K562 (cell line): Measurements from ENCODE around the gene SLC16A4. TPM values are rescaled to one million over a fixed set of nuclear protein-coding genes. Genes with fewer than 3 reads are reported as not detected.

Experiments
- ELF2 ChIP-seq: fragments of 250-450 bp; sonication (Bioruptor Pico); IDR thresholded peaks from 2 replicates; pipeline ENCODE4 v1.5.0; 2021; ENCODE audit warnings: mild to moderate bottlenecking
- HCFC1 ChIP-seq: IDR thresholded peaks from 2 replicates; pipeline ENCODE4 v1.6.1; 2012; ENCODE audit warnings: low read depth, low read length, improper control_type of control experiment
- HNRNPUL1 ChIP-seq: fragments of 200-400 bp; formaldehyde crosslinking; IDR thresholded peaks from 2 replicates; pipeline ENCODE4 v1.6.1; 2017; ENCODE audit warnings: low read length
- ILF3 ChIP-seq: fragments of 450-650 bp; IDR thresholded peaks from 2 replicates; pipeline ENCODE4 v1.6.1; 2018; ENCODE audit warnings: antibody characterized with exemption, mild to moderate bottlenecking, moderate library complexity, borderline replicate concordance
- JUN ChIP-seq, 2 experiments: sonication (generic) in 1 of 2; formaldehyde crosslinking in 1 of 2; IDR thresholded peaks; 2 replicates each; pipeline versions ENCODE4 v1.6.1 to v1.8.0; 2012 to 2022; ENCODE audit warnings: borderline replicate concordance in 2 of 2, mild to moderate bottlenecking in 2 of 2, improper control_type of control experiment in 1 of 2, low read depth in 1 of 2, low read length in 1 of 2, missing genetic modification reagents in 1 of 2
- MCM5 ChIP-seq: fragments of 450-650 bp; IDR thresholded peaks from 2 replicates; pipeline ENCODE4 v1.6.1; 2016; ENCODE audit warnings: low read depth
- PCBP2 ChIP-seq: fragments of 200-400 bp; formaldehyde crosslinking; IDR thresholded peaks from 2 replicates; pipeline ENCODE4 v1.6.1; 2018; ENCODE audit warnings: low read length, low read depth, mild to moderate bottlenecking, moderate library complexity; ENCODE audit not compliant: poor library complexity, severe bottlenecking
- RBM39 ChIP-seq: fragments of 200-400 bp; formaldehyde crosslinking; optimal IDR thresholded peaks from 2 replicates; pipeline ENCODE3; 2018; ENCODE audit warnings: low read depth, low read length
- RHOXF2B ChIP-seq: fragments of 250-450 bp; sonication (Bioruptor Pico); conservative IDR thresholded peaks from 2 replicates; pipeline ENCODE4 v1.5.1; 2021
- SP2 ChIP-seq: IDR thresholded peaks from 2 replicates; pipeline ENCODE4 v1.6.1; 2011; ENCODE audit warnings: mild to moderate bottlenecking, low read depth, low read length, moderate library complexity; ENCODE audit not compliant: poor library complexity, severe bottlenecking; ENCODE audit errors: extremely low read depth
- SREBF1 ChIP-seq: fragments of 150-350 bp; IDR thresholded peaks from 2 replicates; pipeline ENCODE4 v1.6.1; 2014; ENCODE audit warnings: antibody characterized with exemption, low read depth, low read length, borderline replicate concordance
- SRSF3 ChIP-seq: fragments of 200-400 bp; formaldehyde crosslinking; IDR thresholded peaks from 2 replicates; pipeline ENCODE4 v1.6.1; 2016; ENCODE audit warnings: mild to moderate bottlenecking, low read length, moderate library complexity; ENCODE audit not compliant: insufficient read depth
- TRIM24 ChIP-seq, 2 experiments: fragments of 450-650 bp; IDR thresholded peaks; 2 replicates each; pipeline ENCODE4 v1.6.1; 2016
- ZFP1 ChIP-seq: fragments of 450-650 bp; formaldehyde crosslinking; IDR thresholded peaks from 2 replicates; pipeline ENCODE4 v1.4.0; 2020; ENCODE audit warnings: mild to moderate bottlenecking, mixed read lengths
- polyA plus RNA-seq, 8 experiments: library from polyadenylated mRNA; depleted of rRNA in 4 of 8; stranded (reverse) in 5 of 8; unstranded in 3 of 8; fragments of >200 nt; fragmentation: Nextera tagmentation in 2 of 8; fragmentation: Illumina TruSeq in 1 of 8; extraction: Ambion mirVana in 2 of 8; extraction: Trizol in 1 of 8; gene quantifications; 2 replicates each; pipeline versions ENCODE4 v1.2.1 to v1.2.3, GENCODE V29; 2011 to 2014; ENCODE audit warnings: inconsistent platforms in 1 of 8, missing spikeins in 1 of 8
- total RNA-seq, 7 experiments: library from RNA; depleted of rRNA in 6 of 7; stranded (reverse); fragments of >200 nt in 6 of 7; fragmentation: Illumina TruSeq in 2 of 7; extraction: Trizol in 2 of 7; gene quantifications; 2 replicates each; pipeline versions ENCODE4 v1.2.1 to v1.2.3, GENCODE V29; 2011 to 2021; ENCODE audit warnings: low replicate concordance in 1 of 7
- TF ChIP-seq, protein P1 (sequence below): sonication (generic); formaldehyde crosslinking; IDR thresholded peaks from 2 replicates; pipeline ENCODE4 v1.8.0; 2022; ENCODE audit warnings: mild to moderate bottlenecking, missing genetic modification reagents, borderline replicate concordance
- TF ChIP-seq, protein P2 (sequence below), 2 experiments: fragments of 450-650 bp in 1 of 2; IDR thresholded peaks; 2 replicates each; pipeline ENCODE4 v1.6.1; 2011 to 2017; ENCODE audit warnings: low read depth in 2 of 2, antibody characterized with exemption in 1 of 2, borderline replicate concordance in 1 of 2, low read length in 1 of 2, mild to moderate bottlenecking in 1 of 2, mixed read lengths in 1 of 2; ENCODE audit not compliant: control insufficient read depth in 1 of 2
- TF ChIP-seq, protein P3 (sequence below): fragments of 250-450 bp; sonication (Bioruptor Pico); IDR thresholded peaks from 2 replicates; pipeline ENCODE4 v1.8.0; 2021; ENCODE audit warnings: moderate library complexity, mild to moderate bottlenecking, inconsistent platforms
- TF ChIP-seq, protein P4 (sequence below): fragments of 450-650 bp; IDR thresholded peaks from 2 replicates; pipeline ENCODE4 v1.6.1; 2016; ENCODE audit warnings: low read depth, mild to moderate bottlenecking, moderate library complexity

SLC16A4 gene
- total and polyA plus RNA-seq, 9 of the 15 experiments (the other 6 are each of a cell fraction or from before 2014, with no cell fraction given), result 0.04 to 0.31 (median 0.18) TPM; not detected in 1

DNA sequence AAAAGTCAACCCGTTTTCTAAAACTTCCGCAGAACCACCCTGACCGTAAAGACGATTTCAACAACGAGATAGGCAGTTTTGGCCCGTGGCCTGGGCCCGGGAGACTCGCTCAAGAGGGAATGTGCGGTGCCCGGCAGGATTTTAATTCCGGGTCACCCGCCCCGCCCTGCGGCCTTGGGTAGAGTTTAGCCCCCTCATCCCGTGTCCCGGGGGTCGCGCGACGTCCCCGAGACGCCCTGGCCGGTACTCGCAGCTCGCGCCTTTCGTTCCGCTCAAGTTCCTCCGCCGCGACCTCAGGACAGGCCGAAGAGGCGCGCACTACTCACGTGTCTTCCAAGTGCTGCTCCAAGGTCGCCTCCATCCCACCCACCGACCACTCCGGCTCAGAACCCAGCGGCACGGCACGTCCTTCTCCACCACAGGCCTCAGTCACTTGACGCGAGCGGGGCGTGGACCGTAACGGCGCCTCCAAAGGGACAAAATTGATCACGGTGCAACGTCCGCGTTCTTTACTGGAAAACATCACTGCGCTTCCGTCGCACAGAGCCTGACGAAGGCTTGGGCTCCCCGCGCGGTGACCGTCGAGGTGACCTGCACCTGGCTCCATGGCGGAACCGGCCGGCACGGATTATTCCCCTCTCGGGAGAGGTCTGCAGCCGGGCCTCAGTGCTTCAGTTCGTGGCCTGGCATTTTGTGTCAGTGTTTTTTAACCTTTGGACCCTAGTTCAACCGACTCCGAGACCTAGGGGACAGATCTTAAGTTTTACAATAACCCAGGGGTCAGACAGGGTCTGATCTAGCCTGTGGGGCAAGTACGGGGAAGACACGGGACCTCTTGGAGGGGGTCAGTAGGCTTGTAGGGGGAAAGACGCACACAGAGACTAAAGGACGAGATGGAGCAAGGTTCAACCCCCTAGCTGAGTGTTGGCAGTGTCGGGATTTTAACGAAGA lies 16.7 kb upstream of the SLC16A4 start, which contains the start of gene LAMTOR5 (continued):
- TF ChIP-seq SP2, result peak; percentile 19
- no peak; the same call in 1 of the 2 replicates for TF ChIP-seq SREBF1
- TF ChIP-seq ILF3, result no peak; the same call in 1 of the 2 replicates
- TF ChIP-seq HCFC1, result peak; percentile 92
- TF ChIP-seq HNRNPUL1, result no peak
- TF ChIP-seq, protein P1, sequence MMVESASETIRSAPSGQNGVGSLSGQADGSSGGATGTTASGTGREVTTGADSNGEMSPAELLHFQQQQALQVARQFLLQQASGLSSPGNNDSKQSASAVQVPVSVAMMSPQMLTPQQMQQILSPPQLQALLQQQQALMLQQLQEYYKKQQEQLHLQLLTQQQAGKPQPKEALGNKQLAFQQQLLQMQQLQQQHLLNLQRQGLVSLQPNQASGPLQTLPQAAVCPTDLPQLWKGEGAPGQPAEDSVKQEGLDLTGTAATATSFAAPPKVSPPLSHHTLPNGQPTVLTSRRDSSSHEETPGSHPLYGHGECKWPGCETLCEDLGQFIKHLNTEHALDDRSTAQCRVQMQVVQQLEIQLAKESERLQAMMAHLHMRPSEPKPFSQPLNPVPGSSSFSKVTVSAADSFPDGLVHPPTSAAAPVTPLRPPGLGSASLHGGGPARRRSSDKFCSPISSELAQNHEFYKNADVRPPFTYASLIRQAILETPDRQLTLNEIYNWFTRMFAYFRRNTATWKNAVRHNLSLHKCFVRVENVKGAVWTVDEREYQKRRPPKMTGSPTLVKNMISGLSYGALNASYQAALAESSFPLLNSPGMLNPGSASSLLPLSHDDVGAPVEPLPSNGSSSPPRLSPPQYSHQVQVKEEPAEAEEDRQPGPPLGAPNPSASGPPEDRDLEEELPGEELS (CRISPR knock-in tag), result peak; percentile 82; the same call in 1 of the 2 replicates
- no peak for TF ChIP-seq PCBP2
- no peak for TF ChIP-seq MCM5
- no peak for TF ChIP-seq SRSF3
- TF ChIP-seq ZFP1 (CRISPR knock-in tag), result no peak
- peak; percentile 86 for TF ChIP-seq JUN (IDR thresholded peaks at IDR 0.05; ENCODE audit: borderline replicate concordance, low read depth, low read length)
- peak; percentile 84; the same call in 1 of the 2 replicates for TF ChIP-seq JUN (CRISPR knock-in tag; IDR thresholded peaks at IDR 0.05; ENCODE audit: borderline replicate concordance)
- TF ChIP-seq TRIM24 (IDR thresholded peaks at IDR 0.05), result peak in 1 of 2 experiments; percentile 81; a peak in 1 of 4 replicates
- TF ChIP-seq RHOXF2B (CRISPR knock-in tag), result no peak
- TF ChIP-seq, protein P2, sequence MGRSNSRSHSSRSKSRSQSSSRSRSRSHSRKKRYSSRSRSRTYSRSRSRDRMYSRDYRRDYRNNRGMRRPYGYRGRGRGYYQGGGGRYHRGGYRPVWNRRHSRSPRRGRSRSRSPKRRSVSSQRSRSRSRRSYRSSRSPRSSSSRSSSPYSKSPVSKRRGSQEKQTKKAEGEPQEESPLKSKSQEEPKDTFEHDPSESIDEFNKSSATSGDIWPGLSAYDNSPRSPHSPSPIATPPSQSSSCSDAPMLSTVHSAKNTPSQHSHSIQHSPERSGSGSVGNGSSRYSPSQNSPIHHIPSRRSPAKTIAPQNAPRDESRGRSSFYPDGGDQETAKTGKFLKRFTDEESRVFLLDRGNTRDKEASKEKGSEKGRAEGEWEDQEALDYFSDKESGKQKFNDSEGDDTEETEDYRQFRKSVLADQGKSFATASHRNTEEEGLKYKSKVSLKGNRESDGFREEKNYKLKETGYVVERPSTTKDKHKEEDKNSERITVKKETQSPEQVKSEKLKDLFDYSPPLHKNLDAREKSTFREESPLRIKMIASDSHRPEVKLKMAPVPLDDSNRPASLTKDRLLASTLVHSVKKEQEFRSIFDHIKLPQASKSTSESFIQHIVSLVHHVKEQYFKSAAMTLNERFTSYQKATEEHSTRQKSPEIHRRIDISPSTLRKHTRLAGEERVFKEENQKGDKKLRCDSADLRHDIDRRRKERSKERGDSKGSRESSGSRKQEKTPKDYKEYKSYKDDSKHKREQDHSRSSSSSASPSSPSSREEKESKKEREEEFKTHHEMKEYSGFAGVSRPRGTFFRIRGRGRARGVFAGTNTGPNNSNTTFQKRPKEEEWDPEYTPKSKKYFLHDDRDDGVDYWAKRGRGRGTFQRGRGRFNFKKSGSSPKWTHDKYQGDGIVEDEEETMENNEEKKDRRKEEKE (IDR thresholded peaks at IDR 0.05; ENCODE audit: borderline replicate concordance in 1 of 2, control insufficient read depth in 1 of 2, low read depth in 2 of 2, low read length in 1 of 2), result peak in 1 of 2 experiments; percentile 58; a peak in 1 of 4 replicates
- TF ChIP-seq, protein P3, sequence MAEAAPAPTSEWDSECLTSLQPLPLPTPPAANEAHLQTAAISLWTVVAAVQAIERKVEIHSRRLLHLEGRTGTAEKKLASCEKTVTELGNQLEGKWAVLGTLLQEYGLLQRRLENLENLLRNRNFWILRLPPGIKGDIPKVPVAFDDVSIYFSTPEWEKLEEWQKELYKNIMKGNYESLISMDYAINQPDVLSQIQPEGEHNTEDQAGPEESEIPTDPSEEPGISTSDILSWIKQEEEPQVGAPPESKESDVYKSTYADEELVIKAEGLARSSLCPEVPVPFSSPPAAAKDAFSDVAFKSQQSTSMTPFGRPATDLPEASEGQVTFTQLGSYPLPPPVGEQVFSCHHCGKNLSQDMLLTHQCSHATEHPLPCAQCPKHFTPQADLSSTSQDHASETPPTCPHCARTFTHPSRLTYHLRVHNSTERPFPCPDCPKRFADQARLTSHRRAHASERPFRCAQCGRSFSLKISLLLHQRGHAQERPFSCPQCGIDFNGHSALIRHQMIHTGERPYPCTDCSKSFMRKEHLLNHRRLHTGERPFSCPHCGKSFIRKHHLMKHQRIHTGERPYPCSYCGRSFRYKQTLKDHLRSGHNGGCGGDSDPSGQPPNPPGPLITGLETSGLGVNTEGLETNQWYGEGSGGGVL, result no peak
- peak; percentile 97 for TF ChIP-seq ELF2
- peak; percentile 65 for TF ChIP-seq RBM39
- TF ChIP-seq, protein P4, sequence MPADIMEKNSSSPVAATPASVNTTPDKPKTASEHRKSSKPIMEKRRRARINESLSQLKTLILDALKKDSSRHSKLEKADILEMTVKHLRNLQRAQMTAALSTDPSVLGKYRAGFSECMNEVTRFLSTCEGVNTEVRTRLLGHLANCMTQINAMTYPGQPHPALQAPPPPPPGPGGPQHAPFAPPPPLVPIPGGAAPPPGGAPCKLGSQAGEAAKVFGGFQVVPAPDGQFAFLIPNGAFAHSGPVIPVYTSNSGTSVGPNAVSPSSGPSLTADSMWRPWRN, result peak; percentile 13
